WTC11 (cell line): ENCODE data around the gene APBA3. TPM values are rescaled to one million over a fixed set of nuclear protein-coding genes. Genes with fewer than 3 reads are reported as not detected.

Experiments
- ATAC-seq: fragments of 200-7000 bp; cut with Tn5 transposase; 2 replicates; pipeline ENCODE4 v1.10.0; 2021; ENCODE audit warnings: mild to moderate bottlenecking, moderate library complexity
- CTCF ChIA-PET: fragments of 300-600 bp; sonication (Branson Sonifier 250); formaldehyde crosslinking; loops from one replicate; lab custom pipeline; 2021; ENCODE audit warnings: antibody characterized with exemption; lab: Charles Lee
- POLR2A ChIA-PET: fragments of 350-600 bp; sonication (Branson Sonifier 250); formaldehyde crosslinking; loops from one replicate; lab custom pipeline; 2021; ENCODE audit warnings: antibody characterized with exemption; lab: Charles Lee
- DNase-seq: peaks from one replicate; pipeline ENCODE4 v3.0.0; 2021; ENCODE audit warnings: low spot score
- H3K27ac Mint-ChIP-seq: 2 replicates; pipeline ENCODE4 v1.8.0; 2021; ENCODE audit warnings: mixed read lengths
- H3K27me3 Mint-ChIP-seq: 2 replicates; pipeline ENCODE4 v1.8.0; 2021; ENCODE audit warnings: low read depth, mild to moderate bottlenecking, moderate library complexity, mixed read lengths
- H3K36me3 Mint-ChIP-seq: 2 replicates; pipeline ENCODE4 v1.8.0; 2021; ENCODE audit warnings: mixed read lengths
- H3K4me1 Mint-ChIP-seq: 2 replicates; pipeline ENCODE4 v1.8.0; 2022; ENCODE audit warnings: mixed read lengths
- H3K4me3 Mint-ChIP-seq: 2 replicates; pipeline ENCODE4 v1.8.0; 2021; ENCODE audit warnings: mild to moderate bottlenecking, moderate library complexity, mixed read lengths
- H3K9me3 Mint-ChIP-seq: 2 replicates; pipeline ENCODE4 v1.8.0; 2021; ENCODE audit warnings: mixed read lengths
- AR ChIP-seq: fragments of 250-450 bp; sonication (Bioruptor Pico); IDR thresholded peaks from 2 replicates; pipeline ENCODE4 v1.9.0; 2021; ENCODE audit warnings: mild to moderate bottlenecking
- ATF1 ChIP-seq: sonication (generic); formaldehyde crosslinking; IDR thresholded peaks from 2 replicates; pipeline ENCODE4 v1.8.1; 2023; ENCODE audit warnings: mild to moderate bottlenecking, moderate library complexity, missing genetic modification reagents
- E2F4 ChIP-seq: sonication (generic); formaldehyde crosslinking; IDR thresholded peaks from 2 replicates; pipeline ENCODE4 v1.8.1; 2022; ENCODE audit warnings: low read depth, mild to moderate bottlenecking, moderate library complexity, missing genetic modification reagents, borderline replicate concordance
- ESRRA ChIP-seq: sonication (generic); formaldehyde crosslinking; IDR thresholded peaks from 2 replicates; pipeline ENCODE4 v1.8.1; 2022; ENCODE audit warnings: mild to moderate bottlenecking, missing genetic modification reagents, borderline replicate concordance
- GABPB1 ChIP-seq: sonication (generic); formaldehyde crosslinking; IDR thresholded peaks from 2 replicates; pipeline ENCODE4 v1.8.1; 2023; ENCODE audit warnings: mild to moderate bottlenecking, missing genetic modification reagents
- HMGXB4 ChIP-seq: sonication (generic); formaldehyde crosslinking; IDR thresholded peaks from 2 replicates; pipeline ENCODE4 v1.8.1; 2023; ENCODE audit warnings: mild to moderate bottlenecking, moderate library complexity, missing genetic modification reagents
- JUN ChIP-seq: sonication (generic); formaldehyde crosslinking; IDR thresholded peaks from 2 replicates; pipeline ENCODE4 v1.8.0; 2023; ENCODE audit warnings: mild to moderate bottlenecking, missing genetic modification reagents
- NFATC4 ChIP-seq: fragments of 250-450 bp; sonication (Bioruptor Pico); IDR thresholded peaks from 2 replicates; pipeline ENCODE4 v1.9.0; 2021; ENCODE audit warnings: mild to moderate bottlenecking
- OVOL2 ChIP-seq: fragments of 250-450 bp; sonication (Bioruptor Pico); IDR thresholded peaks from 2 replicates; pipeline ENCODE4 v1.9.0; 2021; ENCODE audit warnings: mild to moderate bottlenecking, borderline replicate concordance
- PRDM15 ChIP-seq: sonication (generic); formaldehyde crosslinking; IDR thresholded peaks from 2 replicates; pipeline ENCODE4 v1.8.0; 2022; ENCODE audit warnings: missing genetic modification reagents
- PRRX2 ChIP-seq: fragments of 250-450 bp; sonication (Bioruptor Pico); IDR thresholded peaks from 2 replicates; pipeline ENCODE4 v1.8.0; 2021; ENCODE audit warnings: mild to moderate bottlenecking
- SOX15 ChIP-seq: fragments of 250-450 bp; sonication (Bioruptor Pico); IDR thresholded peaks from 2 replicates; pipeline ENCODE4 v1.9.0; 2021; ENCODE audit warnings: mild to moderate bottlenecking
- TEAD1 ChIP-seq: sonication (generic); formaldehyde crosslinking; IDR thresholded peaks from 2 replicates; pipeline ENCODE4 v1.8.0; 2022; ENCODE audit warnings: mild to moderate bottlenecking, missing genetic modification reagents
- TEAD4 ChIP-seq: sonication (generic); formaldehyde crosslinking; IDR thresholded peaks from 2 replicates; pipeline ENCODE4 v1.8.0; 2022; ENCODE audit warnings: mild to moderate bottlenecking, missing genetic modification reagents
- ZNF232 ChIP-seq: sonication (generic); formaldehyde crosslinking; IDR thresholded peaks from 2 replicates; pipeline ENCODE4 v1.8.0; 2022; ENCODE audit warnings: mild to moderate bottlenecking, missing genetic modification reagents
- ZNF671 ChIP-seq: fragments of 250-450 bp; sonication (Bioruptor Pico); IDR thresholded peaks from 2 replicates; pipeline ENCODE4 v1.8.0; 2021; ENCODE audit warnings: mild to moderate bottlenecking
- total RNA-seq: library from RNA; stranded (reverse); gene quantifications from 3 replicates; pipeline ENCODE4 v1.2.3, GENCODE V29; 2021
- TF ChIP-seq, protein P1 (sequence below): sonication (generic); formaldehyde crosslinking; IDR thresholded peaks from 2 replicates; pipeline ENCODE4 v1.8.0; 2022; ENCODE audit warnings: mild to moderate bottlenecking, missing genetic modification reagents
- TF ChIP-seq, protein P2 (sequence below): sonication (generic); formaldehyde crosslinking; IDR thresholded peaks from 2 replicates; pipeline ENCODE4 v1.8.0; 2023; ENCODE audit warnings: missing genetic modification reagents
- TF ChIP-seq, protein P3 (sequence below): sonication (generic); formaldehyde crosslinking; IDR thresholded peaks from 2 replicates; pipeline ENCODE4 v1.8.0; 2022; ENCODE audit warnings: mild to moderate bottlenecking, missing genetic modification reagents
- TF ChIP-seq, protein P4 (sequence below): fragments of 200-600 bp; IDR thresholded peaks from 2 replicates; pipeline ENCODE4 v1.8.0; 2022; ENCODE audit warnings: antibody characterized with exemption

Gene APBA3
- total RNA-seq, 1 experiment from 2014 or later = 27.5 TPM

DNA sequence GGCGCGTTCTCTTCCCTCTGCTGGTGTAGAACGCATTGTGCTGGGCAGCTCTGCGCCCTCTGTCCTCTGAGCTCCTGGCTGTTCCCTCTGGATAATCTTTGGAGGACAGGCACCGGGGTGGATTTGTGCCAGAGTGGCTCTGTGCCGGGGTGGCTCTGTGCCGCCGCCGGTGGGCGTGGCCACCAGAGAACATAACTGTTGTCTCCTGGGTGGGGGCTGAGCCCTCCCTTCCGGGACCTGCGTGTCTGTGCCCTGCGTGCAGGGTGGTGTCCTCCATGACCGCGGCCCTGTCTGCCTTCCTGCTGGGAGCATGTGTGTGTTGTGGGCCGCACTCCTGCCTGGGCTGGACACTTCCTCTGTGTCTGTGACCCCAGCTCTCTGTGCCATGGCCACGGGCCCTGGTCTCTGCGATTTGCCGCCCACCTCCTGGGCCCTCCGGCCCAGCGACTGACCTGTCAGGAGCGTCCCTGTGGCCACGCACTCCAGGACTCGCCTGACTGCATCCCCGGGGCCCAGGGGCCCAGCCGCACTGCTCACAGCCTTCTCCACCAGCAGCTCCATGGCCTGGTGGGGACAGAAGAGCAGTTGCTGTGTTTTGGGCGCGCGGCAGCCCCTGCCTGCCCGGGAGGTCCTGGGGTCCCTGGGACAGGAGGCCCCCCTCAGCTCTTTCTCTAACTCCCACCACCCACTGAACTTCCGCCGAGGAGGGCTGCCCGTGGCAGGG, 47.1 kb upstream of the APBA3 start:
- DNase-seq (no peak), ATAC-seq (no peak)
- no peak overlapping the region for H3K27ac Mint-ChIP-seq
- H3K36me3 Mint-ChIP-seq = no peaks in the 10 kb centered on the region
- ChIA-PET CTCF (interaction anchor here (0.7 to 1.4 kb wide), 4 partner anchors 10 to 25 kb away, joined by 3 to 6 read pairs (median 3); no protein-coding TSS in a partner anchor), POLR2A (no interaction called here)
- TF ChIP-seq, protein P1, sequence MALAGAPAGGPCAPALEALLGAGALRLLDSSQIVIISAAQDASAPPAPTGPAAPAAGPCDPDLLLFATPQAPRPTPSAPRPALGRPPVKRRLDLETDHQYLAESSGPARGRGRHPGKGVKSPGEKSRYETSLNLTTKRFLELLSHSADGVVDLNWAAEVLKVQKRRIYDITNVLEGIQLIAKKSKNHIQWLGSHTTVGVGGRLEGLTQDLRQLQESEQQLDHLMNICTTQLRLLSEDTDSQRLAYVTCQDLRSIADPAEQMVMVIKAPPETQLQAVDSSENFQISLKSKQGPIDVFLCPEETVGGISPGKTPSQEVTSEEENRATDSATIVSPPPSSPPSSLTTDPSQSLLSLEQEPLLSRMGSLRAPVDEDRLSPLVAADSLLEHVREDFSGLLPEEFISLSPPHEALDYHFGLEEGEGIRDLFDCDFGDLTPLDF = no peak
- TF ChIP-seq TEAD1 (CRISPR knock-in tag) (no peak), TEAD4 (CRISPR knock-in tag) (no peak), AR (CRISPR knock-in tag) (no peak), ESRRA (CRISPR knock-in tag) (no peak), ZNF671 (CRISPR knock-in tag) (no peak), HMGXB4 (CRISPR knock-in tag) (no peak), SOX15 (CRISPR knock-in tag) (no peak), ATF1 (CRISPR knock-in tag) (no peak)
- TF ChIP-seq, protein P2, sequence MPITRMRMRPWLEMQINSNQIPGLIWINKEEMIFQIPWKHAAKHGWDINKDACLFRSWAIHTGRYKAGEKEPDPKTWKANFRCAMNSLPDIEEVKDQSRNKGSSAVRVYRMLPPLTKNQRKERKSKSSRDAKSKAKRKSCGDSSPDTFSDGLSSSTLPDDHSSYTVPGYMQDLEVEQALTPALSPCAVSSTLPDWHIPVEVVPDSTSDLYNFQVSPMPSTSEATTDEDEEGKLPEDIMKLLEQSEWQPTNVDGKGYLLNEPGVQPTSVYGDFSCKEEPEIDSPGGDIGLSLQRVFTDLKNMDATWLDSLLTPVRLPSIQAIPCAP (CRISPR knock-in tag) = no peak
- TF ChIP-seq, protein P3, sequence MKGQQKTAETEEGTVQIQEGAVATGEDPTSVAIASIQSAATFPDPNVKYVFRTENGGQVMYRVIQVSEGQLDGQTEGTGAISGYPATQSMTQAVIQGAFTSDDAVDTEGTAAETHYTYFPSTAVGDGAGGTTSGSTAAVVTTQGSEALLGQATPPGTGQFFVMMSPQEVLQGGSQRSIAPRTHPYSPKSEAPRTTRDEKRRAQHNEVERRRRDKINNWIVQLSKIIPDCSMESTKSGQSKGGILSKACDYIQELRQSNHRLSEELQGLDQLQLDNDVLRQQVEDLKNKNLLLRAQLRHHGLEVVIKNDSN (CRISPR knock-in tag) = no peak
- no peak overlapping the region for H3K4me3 Mint-ChIP-seq
- H3K9me3 Mint-ChIP-seq = peaks cover 7% of the 10 kb centered on the region
- H3K27me3 Mint-ChIP-seq = no peaks in the 10 kb centered on the region
- H3K4me1 Mint-ChIP-seq = no peaks in the 10 kb centered on the region

DNA sequence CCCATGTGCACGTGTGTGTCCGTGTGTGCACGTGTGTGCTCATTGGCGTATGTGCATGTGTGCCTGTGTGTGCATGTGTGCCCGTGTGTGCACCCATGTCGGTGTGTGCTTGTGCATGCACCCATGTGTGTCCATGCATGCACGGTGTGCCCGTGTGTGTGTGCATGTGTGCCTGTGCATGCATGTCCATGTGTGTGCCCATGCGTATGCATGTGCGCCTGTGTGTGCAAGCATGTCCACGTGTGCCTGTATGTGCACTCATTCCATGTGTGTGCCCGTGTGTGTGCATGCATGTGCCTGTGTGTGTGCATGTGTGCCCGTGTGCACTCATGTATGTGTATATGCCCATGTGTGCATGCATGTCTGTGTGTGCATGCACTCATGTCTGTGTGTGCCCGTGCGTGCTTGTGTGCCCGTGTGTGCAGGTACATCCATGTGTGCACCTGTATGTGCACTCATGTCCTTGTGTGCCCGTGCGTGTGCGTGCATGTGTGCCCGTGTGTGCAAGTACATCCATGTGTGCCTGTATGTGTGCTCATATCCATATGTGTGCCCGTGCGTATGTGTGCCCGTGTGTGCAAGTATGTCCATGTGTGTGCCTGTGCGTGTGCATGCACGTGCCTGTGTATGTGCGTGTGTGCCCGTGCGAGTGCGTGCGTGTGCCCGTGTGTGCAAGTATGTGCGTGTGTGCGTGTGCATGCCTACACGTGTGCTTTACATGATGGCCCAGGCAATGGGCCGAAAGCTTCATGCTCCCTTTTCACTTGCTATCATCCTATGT, 46.3 kb upstream of the APBA3 start:
- CTCF ChIA-PET = interaction anchor here (0.8 to 1.4 kb wide), 2 partner anchors 14 to 24 kb away, joined by 3 to 6 read pairs; no protein-coding TSS in a partner anchor
- no peak overlapping the region for H3K4me3 Mint-ChIP-seq
- no peak overlapping the region for H3K27ac Mint-ChIP-seq
- DNase-seq (no peak), ATAC-seq (no peak)
- H3K27me3 Mint-ChIP-seq = peaks cover 3% of the 10 kb centered on the region; the same call in 1 of the 2 replicates
- H3K9me3 Mint-ChIP-seq = peaks cover 7% of the 10 kb centered on the region
- H3K4me1 Mint-ChIP-seq = no peaks in the 10 kb centered on the region
- POLR2A ChIA-PET = no interaction called here
- H3K36me3 Mint-ChIP-seq = no peaks in the 10 kb centered on the region
- TF ChIP-seq GABPB1 = no peak
- no peak for TF ChIP-seq NFATC4 (CRISPR knock-in tag)
- no peak for TF ChIP-seq JUN (CRISPR knock-in tag)
- TF ChIP-seq, protein P4, sequence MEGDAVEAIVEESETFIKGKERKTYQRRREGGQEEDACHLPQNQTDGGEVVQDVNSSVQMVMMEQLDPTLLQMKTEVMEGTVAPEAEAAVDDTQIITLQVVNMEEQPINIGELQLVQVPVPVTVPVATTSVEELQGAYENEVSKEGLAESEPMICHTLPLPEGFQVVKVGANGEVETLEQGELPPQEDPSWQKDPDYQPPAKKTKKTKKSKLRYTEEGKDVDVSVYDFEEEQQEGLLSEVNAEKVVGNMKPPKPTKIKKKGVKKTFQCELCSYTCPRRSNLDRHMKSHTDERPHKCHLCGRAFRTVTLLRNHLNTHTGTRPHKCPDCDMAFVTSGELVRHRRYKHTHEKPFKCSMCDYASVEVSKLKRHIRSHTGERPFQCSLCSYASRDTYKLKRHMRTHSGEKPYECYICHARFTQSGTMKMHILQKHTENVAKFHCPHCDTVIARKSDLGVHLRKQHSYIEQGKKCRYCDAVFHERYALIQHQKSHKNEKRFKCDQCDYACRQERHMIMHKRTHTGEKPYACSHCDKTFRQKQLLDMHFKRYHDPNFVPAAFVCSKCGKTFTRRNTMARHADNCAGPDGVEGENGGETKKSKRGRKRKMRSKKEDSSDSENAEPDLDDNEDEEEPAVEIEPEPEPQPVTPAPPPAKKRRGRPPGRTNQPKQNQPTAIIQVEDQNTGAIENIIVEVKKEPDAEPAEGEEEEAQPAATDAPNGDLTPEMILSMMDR = no peak
- no peak for TF ChIP-seq E2F4
- no peak for TF ChIP-seq PRRX2
- no peak for TF ChIP-seq PRDM15 (CRISPR knock-in tag)
- TF ChIP-seq OVOL2 = no peak
- no peak for TF ChIP-seq ZNF232 (CRISPR knock-in tag)
